Caco-2 (cell line): ENCODE measurements around the gene FAM193A. TPM values are rescaled to one million over a fixed set of nuclear protein-coding genes. Genes with fewer than 3 reads are reported as not detected.

ENCODE experiments used
- BruUV-seq: library from RNA; stranded (reverse); fragments of 400-500 nt; replicated peaks from 2 replicates; lab custom pipeline; 2021; lab: Mats Ljungman, UMichigan
- CTCF ChIA-PET: fragments of 300-600 bp; sonication (Branson Sonifier 250); formaldehyde crosslinking; loops from one replicate; lab custom pipeline; 2022; ENCODE audit warnings: antibody characterized with exemption; lab: Charles Lee
- POLR2A ChIA-PET: fragments of 300-600 bp; sonication (Branson Sonifier 250); formaldehyde crosslinking; loops from one replicate; lab custom pipeline; 2022; ENCODE audit warnings: antibody characterized with exemption; lab: Charles Lee
- DNase-seq, 2 experiments: peaks; one replicate each; pipeline versions ENCODE4 v3.0.0 to v3.0.0-alpha.2; 2020 to 2022
- H3K27me3 ChIP-seq: replicated peaks from 2 replicates; pipeline ENCODE4 v1.6.0; 2011; ENCODE audit warnings: low read length; ENCODE audit not compliant: control insufficient read depth, insufficient read depth
- H3K36me3 ChIP-seq: 2 replicates; pipeline ENCODE4 v1.5.1; 2011; ENCODE audit warnings: low read length; ENCODE audit not compliant: control insufficient read depth, insufficient read depth
- H3K4me1 ChIP-seq: fragments of 250-450 bp; sonication (Bioruptor Pico); 2 replicates; pipeline ENCODE4 v1.5.1; 2020; ENCODE audit warnings: mild to moderate bottlenecking
- H3K4me3 ChIP-seq: 2 replicates; pipeline ENCODE4 v1.5.1; 2011; ENCODE audit warnings: low read depth, mild to moderate bottlenecking, control low read depth, low read length
- H3K9me3 ChIP-seq: fragments of 250-450 bp; sonication (Bioruptor Pico); 2 replicates; pipeline ENCODE4 v1.5.1; 2020; ENCODE audit warnings: mild to moderate bottlenecking, moderate library complexity
- H3K27ac Mint-ChIP-seq: one replicate; pipeline ENCODE4 v1.8.0; 2022; ENCODE audit warnings: mixed read lengths; ENCODE audit not compliant: unreplicated experiment
- H3K27me3 Mint-ChIP-seq: one replicate; pipeline ENCODE4 v1.8.0; 2022; ENCODE audit warnings: mixed read lengths; ENCODE audit not compliant: insufficient read depth, unreplicated experiment
- H3K36me3 Mint-ChIP-seq: one replicate; pipeline ENCODE4 v1.8.0; 2022; ENCODE audit warnings: mild to moderate bottlenecking, mixed read lengths; ENCODE audit not compliant: insufficient read depth, unreplicated experiment
- H3K4me1 Mint-ChIP-seq: one replicate; pipeline ENCODE4 v1.8.0; 2022; ENCODE audit warnings: low read depth, mixed read lengths; ENCODE audit not compliant: unreplicated experiment
- H3K4me3 Mint-ChIP-seq: one replicate; pipeline ENCODE4 v1.8.0; 2022; ENCODE audit warnings: mild to moderate bottlenecking, moderate library complexity, mixed read lengths; ENCODE audit not compliant: unreplicated experiment
- H3K9me3 Mint-ChIP-seq: one replicate; pipeline ENCODE4 v1.8.0; 2022; ENCODE audit warnings: mixed read lengths; ENCODE audit not compliant: unreplicated experiment
- CTCF ChIP-seq, 2 experiments: fragments of 200-600 bp in 1 of 2; IDR thresholded peaks; 1 replicate in 1 of 2; 2 replicates in 1 of 2; pipeline versions ENCODE4 v1.5.1 to v1.8.0; 2011 to 2022; ENCODE audit warnings: antibody characterized with exemption in 1 of 2, control low read depth in 1 of 2, inconsistent platforms in 1 of 2, low read depth in 1 of 2, low read length in 1 of 2, mild to moderate bottlenecking in 1 of 2, moderate library complexity in 1 of 2; ENCODE audit not compliant: insufficient read depth in 1 of 2, severe bottlenecking in 1 of 2, unreplicated experiment in 1 of 2
- intact Hi-C: fragments of 100-400 bp; cut with micrococcal nuclease; formaldehyde crosslinking; loops from one replicate; pipeline ENCODE4 v1.10.0; 2022; ENCODE audit not compliant: unreplicated experiment
- total RNA-seq: library from RNA; stranded (reverse); gene quantifications from 2 replicates; pipeline ENCODE4 v1.2.3, GENCODE V29; 2022

The FAM193A gene
- total RNA-seq, 1 experiment from 2014 or later = 28.7 TPM

GRCh38 chr4:2572076-2572475, 35.6 kb downstream of the FAM193A start:
- Mint-ChIP-seq H3K27ac (peak overlapping the region; percentile 27), H3K4me3 (no peak overlapping the region), H3K4me1 (peaks cover 21% of the 10 kb centered on the region), H3K27me3 (no peaks in the 10 kb centered on the region), H3K9me3 (no peaks in the 10 kb centered on the region), H3K36me3 (peaks cover 36% of the 10 kb centered on the region)
- Histone ChIP-seq H3K9me3 (no peaks in the 10 kb centered on the region), H3K27me3 (no peaks in the 10 kb centered on the region), H3K4me3 (no peak overlapping the region), H3K4me1 (no peaks in the 10 kb centered on the region), H3K36me3 (no peaks in the 10 kb centered on the region; the same call in none of the 2 replicates)
- TF ChIP-seq CTCF (IDR thresholded peaks at IDR 0.05; ENCODE audit: insufficient read depth in 1 of 2, low read depth in 1 of 2, low read length in 1 of 2, severe bottlenecking in 1 of 2, unreplicated experiment in 1 of 2) = no peak
- intact Hi-C loops = no loop called here
- POLR2A ChIA-PET = no interaction called here
- no peak for DNase-seq
- BruUV-seq = no TSS peak
- CTCF ChIA-PET = interaction anchor here (0.6 kb wide), 1 partner anchor 49 kb away, joined by 3 read pairs; no protein-coding TSS in a partner anchor

- Histone ChIP-seq H3K36me3 (no peaks in the 10 kb centered on the region; the same call in 1 of the 2 replicates), H3K27me3 (no peaks in the 10 kb centered on the region), H3K4me3 (no peak overlapping the region), H3K9me3 (no peaks in the 10 kb centered on the region), H3K4me1 (no peaks in the 10 kb centered on the region)
- Mint-ChIP-seq H3K36me3 (peaks cover 37% of the 10 kb centered on the region), H3K4me1 (peaks cover 21% of the 10 kb centered on the region), H3K27ac (peak overlapping the region; percentile 27), H3K27me3 (no peaks in the 10 kb centered on the region), H3K4me3 (no peak overlapping the region), H3K9me3 (no peaks in the 10 kb centered on the region)
- CTCF ChIA-PET = no interaction called here
- no peak for DNase-seq
- no peak for TF ChIP-seq CTCF (IDR thresholded peaks at IDR 0.05; ENCODE audit: insufficient read depth in 1 of 2, low read depth in 1 of 2, low read length in 1 of 2, severe bottlenecking in 1 of 2, unreplicated experiment in 1 of 2)
- intact Hi-C loops = no loop called here
- BruUV-seq = no TSS peak
- POLR2A ChIA-PET = no interaction called here
These were observed 36.4 kb downstream of the FAM193A start for GRCh38 chr4:2572866-2573265.

GRCh38 chr4:2574009-2574408, 37.6 kb downstream of the FAM193A start:
- no peaks in the 10 kb centered on the region for H3K4me1 ChIP-seq
- Mint-ChIP-seq H3K4me1 (peaks cover 21% of the 10 kb centered on the region), H3K4me3 (no peak overlapping the region), H3K36me3 (peaks cover 30% of the 10 kb centered on the region), H3K27me3 (no peaks in the 10 kb centered on the region), H3K9me3 (no peaks in the 10 kb centered on the region), H3K27ac (peak overlapping the region; percentile 78)
- intact Hi-C loops = no loop called here
- H3K36me3 ChIP-seq = no peaks in the 10 kb centered on the region; the same call in 1 of the 2 replicates
- H3K4me3 ChIP-seq = no peak overlapping the region
- no peak for DNase-seq
- POLR2A ChIA-PET = no interaction called here
- no peak for TF ChIP-seq CTCF (IDR thresholded peaks at IDR 0.05; ENCODE audit: insufficient read depth in 1 of 2, low read depth in 1 of 2, low read length in 1 of 2, severe bottlenecking in 1 of 2, unreplicated experiment in 1 of 2)
- no peaks in the 10 kb centered on the region for H3K27me3 ChIP-seq
- H3K9me3 ChIP-seq = no peaks in the 10 kb centered on the region
- no TSS peak for BruUV-seq
- CTCF ChIA-PET = no interaction called here
